Stimulated activated naive CD4-positive, alpha-beta T cell (primary cell): Measurements from ENCODE around the gene KLHL30.
"Not testable (repeated sequence)": the region's sequence is repeated elsewhere in the genome, so short reads cannot be mapped to it uniquely, and the experiment has no call there.

Experiments used
- DNase-seq, 6 experiments: peaks; one replicate each; lab custom pipeline; 2025; lab: John Stamatoyannopoulos, UW

Gene KLHL30

GRCh38 chr2:238163481-238164198 lies 25.2 kb downstream of the KLHL30 start:
- no peak for DNase-seq

GRCh38 chr2:238164906-238165287 lies 26.4 kb downstream of the KLHL30 start:
- no peak for DNase-seq

GRCh38 chr2:238165288-238165921 lies 26.9 kb downstream of the KLHL30 start:
- no peak for DNase-seq

- DNase-seq, result no peak
Observed at GRCh38 chr2:238166391-238167343, 28.2 kb downstream of the KLHL30 start.

- DNase-seq, result no peak
Observed at GRCh38 chr2:238167344-238167715, 28.9 kb downstream of the KLHL30 start.

GRCh38 chr2:238167761-238168160 lies 29.3 kb downstream of the KLHL30 start:
- no peak for DNase-seq

- no peak for DNase-seq
Observed at GRCh38 chr2:238168196-238169047, 30.0 kb downstream of the KLHL30 start.

- no peak for DNase-seq
Observed at GRCh38 chr2:238169048-238169707, 30.7 kb downstream of the KLHL30 start.

- DNase-seq, result no peak
Observed at GRCh38 chr2:238169708-238170251, 31.3 kb downstream of the KLHL30 start.

GRCh38 chr2:238170386-238171071 lies 32.1 kb downstream of the KLHL30 start:
- DNase-seq, result no peak

GRCh38 chr2:238171072-238171431 lies 32.6 kb downstream of the KLHL30 start:
- not testable (repeated sequence) for DNase-seq

- DNase-seq, result no peak
Observed at GRCh38 chr2:238171575-238172187, 33.2 kb downstream of the KLHL30 start.

- DNase-seq, result no peak
Observed at GRCh38 chr2:238172439-238172838, 34.0 kb downstream of the KLHL30 start.

GRCh38 chr2:238173692-238174091 lies 35.2 kb downstream of the KLHL30 start:
- no peak for DNase-seq

GRCh38 chr2:238174291-238174690 lies 35.8 kb downstream of the KLHL30 start:
- no peak for DNase-seq

- no peak for DNase-seq
Observed at GRCh38 chr2:238174701-238175100, 36.2 kb downstream of the KLHL30 start.

- no peak for DNase-seq
Observed at GRCh38 chr2:238176613-238177012, 38.1 kb downstream of the KLHL30 start.

GRCh38 chr2:238180554-238180953 lies 42.1 kb downstream of the KLHL30 start:
- DNase-seq, result no peak

- no peak for DNase-seq
Observed at GRCh38 chr2:238182362-238182761, 43.9 kb downstream of the KLHL30 start.

- DNase-seq, result no peak
Observed at GRCh38 chr2:238183821-238184220, 45.4 kb downstream of the KLHL30 start.
